GM23338 (cell line): ENCODE data around the gene APBA2. TPM values are rescaled to one million over a fixed set of nuclear protein-coding genes. Genes with fewer than 3 reads are reported as not detected.

Experiments used
- ATAC-seq: fragments of 200-7000 bp; cut with Tn5 transposase; 3 replicates; pipeline ENCODE4 v1.9.1; 2020
- DNase-seq: peaks from one replicate; pipeline ENCODE4 v3.0.0-alpha.2; 2015; ENCODE audit warnings: low spot score
- H2AFZ ChIP-seq: fragments of 200-600 bp; sonication (generic); 2 replicates; pipeline ENCODE4 v1.8.0; 2016; ENCODE audit warnings: antibody characterized with exemption, mild to moderate bottlenecking, moderate library complexity
- H3F3A ChIP-seq: fragments of 200-600 bp; sonication (generic); replicated peaks from 2 replicates; pipeline ENCODE4 v1.8.0; 2017; ENCODE audit warnings: antibody characterized with exemption, mixed run types, low read depth
- H3K27ac ChIP-seq: fragments of 200-600 bp; sonication (generic); 2 replicates; pipeline ENCODE4 v1.6.1; 2016; ENCODE audit warnings: low read depth
- H3K27me3 ChIP-seq: fragments of 200-600 bp; sonication (generic); 2 replicates; pipeline ENCODE4 v1.8.0; 2016; ENCODE audit warnings: mild to moderate bottlenecking, mixed run types, moderate library complexity; ENCODE audit not compliant: insufficient read depth
- H3K36me3 ChIP-seq: fragments of 200-600 bp; sonication (generic); 2 replicates; pipeline ENCODE4 v1.8.0; 2016; ENCODE audit warnings: mild to moderate bottlenecking; ENCODE audit not compliant: insufficient read depth
- H3K4me1 ChIP-seq: fragments of 200-600 bp; sonication (generic); 2 replicates; pipeline ENCODE4 v1.8.0; 2016; ENCODE audit warnings: mild to moderate bottlenecking, moderate library complexity; ENCODE audit not compliant: insufficient read depth
- H3K4me2 ChIP-seq: fragments of 200-600 bp; sonication (generic); 2 replicates; pipeline ENCODE4 v1.7.1; 2017; ENCODE audit warnings: mixed run types
- H3K4me3 ChIP-seq: fragments of 200-600 bp; sonication (generic); 2 replicates; pipeline ENCODE4 v1.6.1; 2016; ENCODE audit warnings: mixed run types
- H3K79me2 ChIP-seq: fragments of 200-600 bp; sonication (generic); replicated peaks from 2 replicates; pipeline ENCODE4 v1.8.0; 2017; ENCODE audit warnings: mild to moderate bottlenecking; ENCODE audit not compliant: insufficient read depth
- H3K9me2 ChIP-seq: fragments of 200-600 bp; sonication (generic); 2 replicates; pipeline ENCODE4 v1.8.0; 2017; ENCODE audit not compliant: insufficient read depth
- H4K20me1 ChIP-seq: fragments of 200-600 bp; sonication (generic); replicated peaks from 2 replicates; pipeline ENCODE4 v1.8.0; 2017; ENCODE audit warnings: mild to moderate bottlenecking; ENCODE audit not compliant: insufficient read depth
- H3K27ac Mint-ChIP-seq: 2 replicates; pipeline ENCODE4 v1.8.0; 2020; ENCODE audit warnings: inconsistent platforms, mild to moderate bottlenecking, moderate library complexity, mixed read lengths
- H3K27me3 Mint-ChIP-seq: 3 replicates; pipeline ENCODE4 v1.8.0; 2022; ENCODE audit warnings: low read depth, mild to moderate bottlenecking, moderate library complexity, mixed read lengths, inconsistent platforms; ENCODE audit not compliant: insufficient read depth, poor library complexity
- H3K36me3 Mint-ChIP-seq: 3 replicates; pipeline ENCODE4 v1.8.0; 2021; ENCODE audit warnings: low read depth, mild to moderate bottlenecking, inconsistent platforms, moderate library complexity, mixed read lengths
- H3K4me1 Mint-ChIP-seq: 3 replicates; pipeline ENCODE4 v1.8.0; 2020; ENCODE audit warnings: mild to moderate bottlenecking, inconsistent platforms, mixed read lengths
- H3K4me3 Mint-ChIP-seq: 3 replicates; pipeline ENCODE4 v1.8.0; 2021; ENCODE audit warnings: moderate library complexity, mild to moderate bottlenecking, inconsistent platforms, mixed read lengths
- H3K9me3 Mint-ChIP-seq: 3 replicates; pipeline ENCODE4 v1.8.0; 2020; ENCODE audit warnings: moderate library complexity, mild to moderate bottlenecking, inconsistent platforms, mixed read lengths
- CREB1 ChIP-seq: fragments of 250-450 bp; sonication (Bioruptor Pico); IDR thresholded peaks from 2 replicates; pipeline ENCODE4 v1.5.0; 2020; ENCODE audit warnings: low read depth, mild to moderate bottlenecking, moderate library complexity
- EZH2 ChIP-seq: fragments of 200-600 bp; sonication (generic); IDR thresholded peaks from one replicate; pipeline ENCODE4 v1.8.0; 2017; ENCODE audit warnings: antibody characterized with exemption, mild to moderate bottlenecking, low read depth; ENCODE audit not compliant: unreplicated experiment
- EZH2phosphoT487 ChIP-seq: fragments of 200-600 bp; sonication (generic); IDR thresholded peaks from one replicate; pipeline ENCODE4 v1.8.1; 2018; ENCODE audit warnings: antibody characterized with exemption; ENCODE audit not compliant: unreplicated experiment
- JUNB ChIP-seq: IDR thresholded peaks from one replicate; pipeline ENCODE4 v1.6.1; 2016; ENCODE audit warnings: antibody characterized with exemption; ENCODE audit not compliant: unreplicated experiment
- NANOG ChIP-seq: IDR thresholded peaks from 2 replicates; pipeline ENCODE4 v1.6.1; 2016; ENCODE audit warnings: antibody characterized with exemption, borderline replicate concordance
- POLR2AphosphoS5 ChIP-seq: IDR thresholded peaks from 2 replicates; pipeline ENCODE4 v1.6.1; 2016; ENCODE audit warnings: antibody characterized with exemption, low read depth
- STAT1 ChIP-seq: IDR thresholded peaks from one replicate; pipeline ENCODE4 v1.6.1; 2016; ENCODE audit warnings: antibody characterized with exemption; ENCODE audit not compliant: unreplicated experiment
- ZNF114 ChIP-seq: fragments of 250-450 bp; sonication (Bioruptor Pico); IDR thresholded peaks from 2 replicates; pipeline ENCODE4 v1.5.0; 2020; ENCODE audit warnings: mild to moderate bottlenecking, moderate library complexity
- ZNF331 ChIP-seq: fragments of 250-450 bp; sonication (Bioruptor Pico); IDR thresholded peaks from 2 replicates; pipeline ENCODE4 v1.5.0; 2020; ENCODE audit warnings: low read depth, mild to moderate bottlenecking, moderate library complexity
- polyA plus RNA-seq: library from polyadenylated mRNA; unstranded; fragments of >200 nt; fragmentation: Nextera tagmentation; extraction: Ambion mirVana; gene quantifications from 2 replicates; pipeline ENCODE4 v1.2.1, GENCODE V29; 2016
- total RNA-seq: library from RNA; depleted of rRNA; stranded (reverse); fragments of >200 nt; shearing (Covaris generic); gene quantifications from 2 replicates; pipeline ENCODE4 v1.2.3, GENCODE V29; 2014
- TF ChIP-seq, protein P1 (sequence below): IDR thresholded peaks from 2 replicates; pipeline ENCODE4 v1.6.1; 2016; ENCODE audit warnings: antibody characterized with exemption
- TF ChIP-seq, protein P2 (sequence below): fragments of 250-450 bp; sonication (Bioruptor Pico); IDR thresholded peaks from 2 replicates; pipeline ENCODE4 v1.5.0; 2020; ENCODE audit warnings: mild to moderate bottlenecking, moderate library complexity
- TF ChIP-seq, protein P3 (sequence below): IDR thresholded peaks from one replicate; pipeline ENCODE4 v1.6.1; 2018; ENCODE audit warnings: antibody characterized with exemption; ENCODE audit not compliant: unreplicated experiment
- TF ChIP-seq, protein P4 (sequence below), 2 experiments: fragments of 200-600 bp in 1 of 2; sonication (generic) in 1 of 2; conservative IDR thresholded peaks; 2 replicates each; pipeline versions ENCODE4 v1.5.1 to v1.6.1; 2016 to 2017; ENCODE audit warnings: antibody characterized with exemption in 2 of 2, low read depth in 2 of 2, mild to moderate bottlenecking in 2 of 2, moderate library complexity in 1 of 2

Gene APBA2
- total and polyA plus RNA-seq, 2 experiments from 2014 or later = 5.9 to 24.7 TPM

DNA sequence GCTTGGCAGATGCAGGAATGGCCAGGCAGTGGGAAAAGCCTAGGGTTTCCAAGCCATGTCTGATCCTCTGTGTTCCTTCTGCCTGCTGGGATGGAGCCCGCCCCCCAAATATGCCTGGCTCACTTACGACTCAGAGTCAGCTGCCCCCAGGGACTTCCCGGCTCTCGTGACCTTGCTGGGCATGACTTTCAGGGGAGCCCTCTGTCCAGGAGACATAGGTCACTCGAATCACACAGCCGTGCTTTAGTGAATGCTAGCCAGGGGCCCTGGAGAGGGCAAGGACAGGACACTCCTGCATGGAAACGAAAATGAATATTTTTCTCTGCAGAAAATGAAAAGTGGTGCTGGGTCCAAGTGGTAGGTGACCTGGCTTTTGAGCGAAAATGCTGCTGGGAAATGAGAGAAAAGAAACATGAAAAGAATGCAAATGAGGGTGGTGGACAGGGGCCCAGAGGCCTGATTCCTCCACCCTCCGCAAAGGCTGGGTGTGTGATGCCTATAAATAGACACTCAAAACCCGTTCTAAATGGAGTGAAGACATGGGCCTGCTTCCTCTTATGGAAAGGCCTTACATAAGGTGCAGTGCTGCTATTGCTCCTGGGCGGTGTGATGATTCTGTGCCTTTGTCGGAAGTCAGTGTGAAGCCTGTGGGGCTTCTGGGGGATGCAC lies 107.4 kb downstream of the APBA2 start:
- no peak for DNase-seq
- TF ChIP-seq, protein P1, sequence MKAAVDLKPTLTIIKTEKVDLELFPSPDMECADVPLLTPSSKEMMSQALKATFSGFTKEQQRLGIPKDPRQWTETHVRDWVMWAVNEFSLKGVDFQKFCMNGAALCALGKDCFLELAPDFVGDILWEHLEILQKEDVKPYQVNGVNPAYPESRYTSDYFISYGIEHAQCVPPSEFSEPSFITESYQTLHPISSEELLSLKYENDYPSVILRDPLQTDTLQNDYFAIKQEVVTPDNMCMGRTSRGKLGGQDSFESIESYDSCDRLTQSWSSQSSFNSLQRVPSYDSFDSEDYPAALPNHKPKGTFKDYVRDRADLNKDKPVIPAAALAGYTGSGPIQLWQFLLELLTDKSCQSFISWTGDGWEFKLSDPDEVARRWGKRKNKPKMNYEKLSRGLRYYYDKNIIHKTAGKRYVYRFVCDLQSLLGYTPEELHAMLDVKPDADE = no peak
- TF ChIP-seq NANOG = no peak
- TF ChIP-seq, protein P2, sequence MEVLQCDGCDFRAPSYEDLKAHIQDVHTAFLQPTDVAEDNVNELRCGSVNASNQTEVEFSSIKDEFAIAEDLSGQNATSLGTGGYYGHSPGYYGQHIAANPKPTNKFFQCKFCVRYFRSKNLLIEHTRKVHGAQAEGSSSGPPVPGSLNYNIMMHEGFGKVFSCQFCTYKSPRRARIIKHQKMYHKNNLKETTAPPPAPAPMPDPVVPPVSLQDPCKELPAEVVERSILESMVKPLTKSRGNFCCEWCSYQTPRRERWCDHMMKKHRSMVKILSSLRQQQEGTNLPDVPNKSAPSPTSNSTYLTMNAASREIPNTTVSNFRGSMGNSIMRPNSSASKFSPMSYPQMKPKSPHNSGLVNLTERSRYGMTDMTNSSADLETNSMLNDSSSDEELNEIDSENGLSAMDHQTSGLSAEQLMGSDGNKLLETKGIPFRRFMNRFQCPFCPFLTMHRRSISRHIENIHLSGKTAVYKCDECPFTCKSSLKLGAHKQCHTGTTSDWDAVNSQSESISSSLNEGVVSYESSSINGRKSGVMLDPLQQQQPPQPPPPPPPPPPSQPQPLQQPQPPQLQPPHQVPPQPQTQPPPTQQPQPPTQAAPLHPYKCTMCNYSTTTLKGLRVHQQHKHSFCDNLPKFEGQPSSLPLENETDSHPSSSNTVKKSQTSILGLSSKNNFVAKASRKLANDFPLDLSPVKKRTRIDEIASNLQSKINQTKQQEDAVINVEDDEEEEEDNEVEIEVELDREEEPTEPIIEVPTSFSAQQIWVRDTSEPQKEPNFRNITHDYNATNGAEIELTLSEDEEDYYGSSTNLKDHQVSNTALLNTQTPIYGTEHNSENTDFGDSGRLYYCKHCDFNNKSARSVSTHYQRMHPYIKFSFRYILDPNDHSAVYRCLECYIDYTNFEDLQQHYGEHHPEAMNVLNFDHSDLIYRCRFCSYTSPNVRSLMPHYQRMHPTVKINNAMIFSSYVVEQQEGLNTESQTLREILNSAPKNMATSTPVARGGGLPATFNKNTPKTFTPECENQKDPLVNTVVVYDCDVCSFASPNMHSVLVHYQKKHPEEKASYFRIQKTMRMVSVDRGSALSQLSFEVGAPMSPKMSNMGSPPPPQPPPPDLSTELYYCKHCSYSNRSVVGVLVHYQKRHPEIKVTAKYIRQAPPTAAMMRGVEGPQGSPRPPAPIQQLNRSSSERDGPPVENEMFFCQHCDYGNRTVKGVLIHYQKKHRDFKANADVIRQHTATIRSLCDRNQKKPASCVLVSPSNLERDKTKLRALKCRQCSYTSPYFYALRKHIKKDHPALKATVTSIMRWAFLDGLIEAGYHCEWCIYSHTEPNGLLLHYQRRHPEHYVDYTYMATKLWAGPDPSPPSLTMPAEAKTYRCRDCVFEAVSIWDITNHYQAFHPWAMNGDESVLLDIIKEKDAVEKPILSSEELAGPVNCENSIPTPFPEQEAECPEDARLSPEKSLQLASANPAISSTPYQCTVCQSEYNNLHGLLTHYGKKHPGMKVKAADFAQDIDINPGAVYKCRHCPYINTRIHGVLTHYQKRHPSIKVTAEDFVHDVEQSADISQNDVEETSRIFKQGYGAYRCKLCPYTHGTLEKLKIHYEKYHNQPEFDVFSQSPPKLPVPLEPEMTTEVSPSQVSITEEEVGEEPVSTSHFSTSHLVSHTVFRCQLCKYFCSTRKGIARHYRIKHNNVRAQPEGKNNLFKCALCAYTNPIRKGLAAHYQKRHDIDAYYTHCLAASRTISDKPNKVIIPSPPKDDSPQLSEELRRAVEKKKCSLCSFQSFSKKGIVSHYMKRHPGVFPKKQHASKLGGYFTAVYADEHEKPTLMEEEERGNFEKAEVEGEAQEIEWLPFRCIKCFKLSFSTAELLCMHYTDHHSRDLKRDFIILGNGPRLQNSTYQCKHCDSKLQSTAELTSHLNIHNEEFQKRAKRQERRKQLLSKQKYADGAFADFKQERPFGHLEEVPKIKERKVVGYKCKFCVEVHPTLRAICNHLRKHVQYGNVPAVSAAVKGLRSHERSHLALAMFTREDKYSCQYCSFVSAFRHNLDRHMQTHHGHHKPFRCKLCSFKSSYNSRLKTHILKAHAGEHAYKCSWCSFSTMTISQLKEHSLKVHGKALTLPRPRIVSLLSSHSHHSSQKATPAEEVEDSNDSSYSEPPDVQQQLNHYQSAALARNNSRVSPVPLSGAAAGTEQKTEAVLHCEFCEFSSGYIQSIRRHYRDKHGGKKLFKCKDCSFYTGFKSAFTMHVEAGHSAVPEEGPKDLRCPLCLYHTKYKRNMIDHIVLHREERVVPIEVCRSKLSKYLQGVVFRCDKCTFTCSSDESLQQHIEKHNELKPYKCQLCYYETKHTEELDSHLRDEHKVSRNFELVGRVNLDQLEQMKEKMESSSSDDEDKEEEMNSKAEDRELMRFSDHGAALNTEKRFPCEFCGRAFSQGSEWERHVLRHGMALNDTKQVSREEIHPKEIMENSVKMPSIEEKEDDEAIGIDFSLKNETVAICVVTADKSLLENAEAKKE = no peak
- TF ChIP-seq ZNF114 (CRISPR knock-in tag) = no peak
- TF ChIP-seq, protein P3, sequence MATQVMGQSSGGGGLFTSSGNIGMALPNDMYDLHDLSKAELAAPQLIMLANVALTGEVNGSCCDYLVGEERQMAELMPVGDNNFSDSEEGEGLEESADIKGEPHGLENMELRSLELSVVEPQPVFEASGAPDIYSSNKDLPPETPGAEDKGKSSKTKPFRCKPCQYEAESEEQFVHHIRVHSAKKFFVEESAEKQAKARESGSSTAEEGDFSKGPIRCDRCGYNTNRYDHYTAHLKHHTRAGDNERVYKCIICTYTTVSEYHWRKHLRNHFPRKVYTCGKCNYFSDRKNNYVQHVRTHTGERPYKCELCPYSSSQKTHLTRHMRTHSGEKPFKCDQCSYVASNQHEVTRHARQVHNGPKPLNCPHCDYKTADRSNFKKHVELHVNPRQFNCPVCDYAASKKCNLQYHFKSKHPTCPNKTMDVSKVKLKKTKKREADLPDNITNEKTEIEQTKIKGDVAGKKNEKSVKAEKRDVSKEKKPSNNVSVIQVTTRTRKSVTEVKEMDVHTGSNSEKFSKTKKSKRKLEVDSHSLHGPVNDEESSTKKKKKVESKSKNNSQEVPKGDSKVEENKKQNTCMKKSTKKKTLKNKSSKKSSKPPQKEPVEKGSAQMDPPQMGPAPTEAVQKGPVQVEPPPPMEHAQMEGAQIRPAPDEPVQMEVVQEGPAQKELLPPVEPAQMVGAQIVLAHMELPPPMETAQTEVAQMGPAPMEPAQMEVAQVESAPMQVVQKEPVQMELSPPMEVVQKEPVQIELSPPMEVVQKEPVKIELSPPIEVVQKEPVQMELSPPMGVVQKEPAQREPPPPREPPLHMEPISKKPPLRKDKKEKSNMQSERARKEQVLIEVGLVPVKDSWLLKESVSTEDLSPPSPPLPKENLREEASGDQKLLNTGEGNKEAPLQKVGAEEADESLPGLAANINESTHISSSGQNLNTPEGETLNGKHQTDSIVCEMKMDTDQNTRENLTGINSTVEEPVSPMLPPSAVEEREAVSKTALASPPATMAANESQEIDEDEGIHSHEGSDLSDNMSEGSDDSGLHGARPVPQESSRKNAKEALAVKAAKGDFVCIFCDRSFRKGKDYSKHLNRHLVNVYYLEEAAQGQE = no peak
- no peak for TF ChIP-seq POLR2AphosphoS5
- TF ChIP-seq, protein P4, sequence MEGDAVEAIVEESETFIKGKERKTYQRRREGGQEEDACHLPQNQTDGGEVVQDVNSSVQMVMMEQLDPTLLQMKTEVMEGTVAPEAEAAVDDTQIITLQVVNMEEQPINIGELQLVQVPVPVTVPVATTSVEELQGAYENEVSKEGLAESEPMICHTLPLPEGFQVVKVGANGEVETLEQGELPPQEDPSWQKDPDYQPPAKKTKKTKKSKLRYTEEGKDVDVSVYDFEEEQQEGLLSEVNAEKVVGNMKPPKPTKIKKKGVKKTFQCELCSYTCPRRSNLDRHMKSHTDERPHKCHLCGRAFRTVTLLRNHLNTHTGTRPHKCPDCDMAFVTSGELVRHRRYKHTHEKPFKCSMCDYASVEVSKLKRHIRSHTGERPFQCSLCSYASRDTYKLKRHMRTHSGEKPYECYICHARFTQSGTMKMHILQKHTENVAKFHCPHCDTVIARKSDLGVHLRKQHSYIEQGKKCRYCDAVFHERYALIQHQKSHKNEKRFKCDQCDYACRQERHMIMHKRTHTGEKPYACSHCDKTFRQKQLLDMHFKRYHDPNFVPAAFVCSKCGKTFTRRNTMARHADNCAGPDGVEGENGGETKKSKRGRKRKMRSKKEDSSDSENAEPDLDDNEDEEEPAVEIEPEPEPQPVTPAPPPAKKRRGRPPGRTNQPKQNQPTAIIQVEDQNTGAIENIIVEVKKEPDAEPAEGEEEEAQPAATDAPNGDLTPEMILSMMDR (conservative IDR thresholded peaks at IDR 0.05; ENCODE audit: low read depth in 2 of 2) = no peak
- no peak for TF ChIP-seq CREB1 (CRISPR knock-in tag)
- no peak for TF ChIP-seq STAT1
- TF ChIP-seq EZH2 = no peak
- no peak for TF ChIP-seq EZH2phosphoT487
- TF ChIP-seq ZNF331 (CRISPR knock-in tag) = no peak
- TF ChIP-seq JUNB = no peak
- H3K27ac ChIP-seq = no peak overlapping the region

More for the DNA sequence above, 107.4 kb downstream of the APBA2 start:
- Mint-ChIP-seq H3K27me3 (peaks cover 4% of the 10 kb centered on the region), H3K27ac (peak overlapping the region; percentile 57; the same call in 1 of the 2 replicates), H3K4me3 (no peak overlapping the region), H3K36me3 (peaks cover under 1% of the 10 kb centered on the region; the same call in 1 of the 3 replicates), H3K9me3 (no peaks in the 10 kb centered on the region), H3K4me1 (peaks cover 35% of the 10 kb centered on the region)
- ATAC-seq = no peak
- no peaks in the 10 kb centered on the region for H4K20me1 ChIP-seq
- H3K4me2 ChIP-seq = no peak overlapping the region
- H3K36me3 ChIP-seq = no peaks in the 10 kb centered on the region
- no peaks in the 10 kb centered on the region for H3K9me2 ChIP-seq
- H3K27me3 ChIP-seq = no peaks in the 10 kb centered on the region
- no peak overlapping the region for H2AFZ ChIP-seq
- peaks cover 11% of the 10 kb centered on the region; the same call in 1 of the 2 replicates for H3K4me1 ChIP-seq
- H3K4me3 ChIP-seq = no peak overlapping the region
- H3K79me2 ChIP-seq = no peaks in the 10 kb centered on the region
- H3F3A ChIP-seq = no peaks in the 10 kb centered on the region
